HepG2 (cell line): Measurements from ENCODE around the gene RPL37A. TPM values are rescaled to one million over a fixed set of nuclear protein-coding genes. Genes with fewer than 3 reads are reported as not detected.

ENCODE experiments used
- ATAC-seq: fragments of 200-7000 bp; cut with Tn5 transposase; 3 replicates; pipeline ENCODE4 v1.9.1; 2020; ENCODE audit warnings: mild to moderate bottlenecking, moderate library complexity
- BruUV-seq: library from RNA; stranded (reverse); fragments of 400-500 nt; replicated peaks from 2 replicates; lab custom pipeline; 2021; lab: Mats Ljungman, UMichigan
- CTCF ChIA-PET: fragments of 300-600 bp; formaldehyde crosslinking; extraction: SDS; loops from one replicate; lab custom pipeline; 2021; ENCODE audit warnings: low total read pairs, inconsistent platforms, low intra/inter-chr PET ratio; lab: Yijun Ruan, JAX
- POLR2A ChIA-PET: fragments of 350-600 bp; sonication (Branson Sonifier 250); formaldehyde crosslinking; loops from one replicate; lab custom pipeline; 2020; ENCODE audit warnings: antibody characterized with exemption, inconsistent platforms; lab: Yijun Ruan, JAX
- DNase-seq: peaks from one replicate; pipeline ENCODE4 v3.0.0-alpha.2; 2015; ENCODE audit warnings: low spot score
- FAIRE-seq: peaks from 3 replicates; lab custom pipeline; 2011; peaks lifted over from hg19 to GRCh38; lab: Jason Lieb, UNC
- H2AFZ ChIP-seq: one replicate; pipeline ENCODE4 v1.6.1; 2011; ENCODE audit warnings: low read length, inconsistent platforms
- H3K27ac ChIP-seq: fragments of 300-600 bp; 3 replicates; pipeline ENCODE4 v1.8.0; 2011; ENCODE audit warnings: mixed run types, mild to moderate bottlenecking, mixed read lengths, low read length, inconsistent platforms; ENCODE audit not compliant: insufficient read depth; ENCODE audit errors: extremely low read length
- H3K27me3 ChIP-seq, 2 experiments: fragments of 200-600 bp in 1 of 2; 2 replicates in 1 of 2; 3 replicates in 1 of 2; pipeline versions ENCODE4 v1.6.0 to v1.8.0; 2011; ENCODE audit warnings: low read length in 2 of 2, mild to moderate bottlenecking in 2 of 2, moderate library complexity in 2 of 2, inconsistent platforms in 1 of 2; ENCODE audit not compliant: insufficient read depth in 2 of 2, control insufficient read depth in 1 of 2
- H3K36me3 ChIP-seq, 2 experiments: fragments of 200-600 bp in 1 of 2; replicated peaks in 1 of 2; 2 replicates in 1 of 2; 3 replicates in 1 of 2; pipeline versions ENCODE4 v1.5.1 to v1.8.0; 2011; ENCODE audit warnings: low read length in 2 of 2, inconsistent platforms in 1 of 2; ENCODE audit not compliant: insufficient read depth in 2 of 2, control insufficient read depth in 1 of 2
- H3K4me1 ChIP-seq: 2 replicates; pipeline ENCODE4 v1.5.1; 2012; ENCODE audit warnings: low read length, inconsistent platforms; ENCODE audit not compliant: insufficient read depth
- H3K4me2 ChIP-seq: 2 replicates; pipeline ENCODE4 v1.6.0; 2011; ENCODE audit warnings: low read depth, low read length, inconsistent platforms
- H3K4me3 ChIP-seq, 3 experiments: fragments of 200-600 bp in 1 of 3; sonication (generic), shearing (Covaris generic) in 1 of 3; replicated peaks in 1 of 3; 2 replicates each; pipeline ENCODE4 v1.5.1; 2011 to 2016; ENCODE audit warnings: low read length in 3 of 3, inconsistent platforms in 2 of 3, low read depth in 2 of 3, mild to moderate bottlenecking in 2 of 3, control low read depth in 1 of 3, mixed read lengths in 1 of 3; ENCODE audit not compliant: insufficient read depth in 1 of 3
- H3K79me2 ChIP-seq: one replicate; pipeline ENCODE4 v1.6.1; 2011; ENCODE audit warnings: low read length, inconsistent platforms; ENCODE audit not compliant: insufficient read depth
- H3K9ac ChIP-seq: 2 replicates; pipeline ENCODE4 v1.6.0; 2011; ENCODE audit warnings: mild to moderate bottlenecking, low read depth, low read length, inconsistent platforms; ENCODE audit not compliant: insufficient read depth
- H3K9me3 ChIP-seq: 2 replicates; pipeline ENCODE4 v1.5.1; 2012; ENCODE audit warnings: mild to moderate bottlenecking, low read length
- H4K20me1 ChIP-seq: 2 replicates; pipeline ENCODE4 v1.6.0; 2011; ENCODE audit warnings: inconsistent platforms, mild to moderate bottlenecking, low read length, moderate library complexity; ENCODE audit not compliant: insufficient read depth
- AGO2 ChIP-seq: fragments of 200-400 bp; formaldehyde crosslinking; optimal IDR thresholded peaks from 2 replicates; pipeline ENCODE3; 2017; ENCODE audit warnings: mild to moderate bottlenecking, low read depth, low read length, moderate library complexity
- ELF1 ChIP-seq: sonication (generic); formaldehyde crosslinking; IDR thresholded peaks from 2 replicates; pipeline ENCODE4 v1.4.0; 2020; ENCODE audit warnings: missing genetic modification reagents
- ELF4 ChIP-seq: sonication (generic); formaldehyde crosslinking; IDR thresholded peaks from 2 replicates; pipeline ENCODE4 v1.5.0; 2020; ENCODE audit warnings: missing genetic modification reagents, mild to moderate bottlenecking, moderate library complexity, borderline replicate concordance
- HCFC1 ChIP-seq: fragments of 150-350 bp; IDR thresholded peaks from 2 replicates; pipeline ENCODE4 v1.6.1; 2014; ENCODE audit warnings: low read depth, low read length
- HDAC1 ChIP-seq: sonication (generic); formaldehyde crosslinking; IDR thresholded peaks from 2 replicates; pipeline ENCODE4 v1.5.1; 2020; ENCODE audit warnings: mild to moderate bottlenecking, missing genetic modification reagents
- KAT2B ChIP-seq: fragments of 150-350 bp; IDR thresholded peaks from 2 replicates; pipeline ENCODE4 v1.6.1; 2014; ENCODE audit warnings: low read depth, low read length, borderline replicate concordance
- KLF11 ChIP-seq: IDR thresholded peaks from 2 replicates; pipeline ENCODE4 v1.6.1; 2016; ENCODE audit warnings: missing compliant biosample characterization
- MIXL1 ChIP-seq: IDR thresholded peaks from 2 replicates; pipeline ENCODE4 v1.6.1; 2016
- MXD4 ChIP-seq: IDR thresholded peaks from 2 replicates; pipeline ENCODE4 v1.6.1; 2016; ENCODE audit warnings: mild to moderate bottlenecking, missing biosample characterization, missing genetic modification reagents
- PHF8 ChIP-seq: sonication (generic); formaldehyde crosslinking; IDR thresholded peaks from 2 replicates; pipeline ENCODE4 v1.5.0; 2020; ENCODE audit warnings: missing genetic modification reagents
- SOX6 ChIP-seq, 2 experiments: fragments of 450-650 bp in 1 of 2; sonication (generic) in 1 of 2; formaldehyde crosslinking in 1 of 2; IDR thresholded peaks; 2 replicates each; pipeline versions ENCODE4 v1.4.0 to v1.6.1; 2017 to 2020; ENCODE audit warnings: antibody characterized with exemption in 1 of 2, mild to moderate bottlenecking in 1 of 2, missing genetic modification reagents in 1 of 2
- TAF1 ChIP-seq: sonication (generic); formaldehyde crosslinking; IDR thresholded peaks from 2 replicates; pipeline ENCODE4 v1.4.0; 2020; ENCODE audit warnings: missing genetic modification reagents
- TBX2 ChIP-seq: sonication (generic); formaldehyde crosslinking; IDR thresholded peaks from 2 replicates; pipeline ENCODE4 v1.5.0; 2020; ENCODE audit warnings: missing genetic modification reagents, mild to moderate bottlenecking, borderline replicate concordance
- ZBTB49 ChIP-seq: sonication (generic); formaldehyde crosslinking; IDR thresholded peaks from 2 replicates; pipeline ENCODE4 v1.4.0; 2020; ENCODE audit warnings: missing genetic modification reagents, borderline replicate concordance
- ZNF543 ChIP-seq: sonication (generic); formaldehyde crosslinking; IDR thresholded peaks from 2 replicates; pipeline ENCODE4 v1.4.0; 2020; ENCODE audit warnings: mild to moderate bottlenecking, missing genetic modification reagents
- ZNF614 ChIP-seq: IDR thresholded peaks from 2 replicates; pipeline ENCODE4 v1.6.1; 2018; ENCODE audit warnings: missing biosample characterization, missing genetic modification reagents, inconsistent platforms, borderline replicate concordance
- ZNF670 ChIP-seq: sonication (generic); formaldehyde crosslinking; IDR thresholded peaks from 2 replicates; pipeline ENCODE4 v1.8.0; 2022; ENCODE audit warnings: mild to moderate bottlenecking, missing genetic modification reagents, borderline replicate concordance
- ZNF788 ChIP-seq: sonication (generic); formaldehyde crosslinking; IDR thresholded peaks from 2 replicates; pipeline ENCODE4 v1.5.0; 2020; ENCODE audit warnings: mild to moderate bottlenecking, missing genetic modification reagents, borderline replicate concordance
- ZNF839 ChIP-seq: sonication (generic); formaldehyde crosslinking; IDR thresholded peaks from 2 replicates; pipeline ENCODE4 v1.4.0; 2020; ENCODE audit warnings: missing genetic modification reagents, mild to moderate bottlenecking, borderline replicate concordance
- ZUFSP ChIP-seq: sonication (generic); formaldehyde crosslinking; IDR thresholded peaks from 2 replicates; pipeline ENCODE4 v1.9.0; 2021; ENCODE audit warnings: missing genetic modification reagents, mild to moderate bottlenecking, borderline replicate concordance
- WGBS: methylation state at CpG from one replicate; pipeline ENCODE4 v1.1.6; 2017; ENCODE audit warnings: low lambda C conversion rate; 5-methylcytosine and 5-hydroxymethylcytosine counted together
- in situ Hi-C: cut with HindIII; loops from 2 replicates; pipeline ENCODE4 v1.10.0; 2017; ENCODE audit warnings: low pct_unique_long_range_greater_than_20kb; ENCODE audit not compliant: extremely low pct_ligation_motif_present
- intact Hi-C: fragments of 100-400 bp; cut with micrococcal nuclease; formaldehyde crosslinking; loops from one replicate; pipeline ENCODE4 v1.10.0; 2022; ENCODE audit not compliant: unreplicated experiment
- polyA plus RNA-seq, 8 experiments: library from polyadenylated mRNA; depleted of rRNA in 3 of 8; stranded (reverse) in 7 of 8; unstranded in 1 of 8; fragments of >200 nt; fragmentation: Illumina TruSeq in 4 of 8; extraction: Trizol in 4 of 8; gene quantifications; 2 replicates each; pipeline versions ENCODE4 v1.2.1 to v1.2.3, GENCODE V29; 2011 to 2016; ENCODE audit warnings: low read depth in 4 of 8, missing spikeins in 1 of 8, mixed read lengths in 1 of 8; ENCODE audit not compliant: insufficient read depth in 1 of 8
- total RNA-seq, 5 experiments: library from RNA; depleted of rRNA; stranded (reverse); fragments of >200 nt; fragmentation: Illumina TruSeq; extraction: Trizol; gene quantifications; 2 replicates each; pipeline ENCODE4 v1.2.3, GENCODE V29; 2016; ENCODE audit warnings: low read depth in 1 of 5

Gene RPL37A
- total and polyA plus RNA-seq, 2 of the 13 experiments (the other 11 are each of a cell fraction or from before 2014, with no cell fraction given): 6,902 to 7,910 TPM

- TF ChIP-seq ZNF788 (CRISPR knock-in tag) (no peak), MXD4 (no peak), KAT2B (no peak), ZNF614 (CRISPR knock-in tag) (no peak), TAF1 (no peak), ZNF839 (CRISPR knock-in tag) (no peak), ZBTB49 (CRISPR knock-in tag) (no peak), ZNF543 (CRISPR knock-in tag) (no peak), MIXL1 (no peak), HCFC1 (no peak), ZUFSP (no peak), AGO2 (no peak), KLF11 (CRISPR knock-in tag) (no peak), SOX6 (IDR thresholded peaks at IDR 0.05) (no peak), SOX6 (CRISPR knock-in tag; IDR thresholded peaks at IDR 0.05) (no peak), TBX2 (CRISPR knock-in tag) (no peak), PHF8 (CRISPR knock-in tag) (no peak), ELF4 (CRISPR knock-in tag) (no peak), ZNF670 (no peak), ELF1 (CRISPR knock-in tag) (no peak), HDAC1 (CRISPR knock-in tag) (no peak)
- 54% methylated on average over 3 of the region's 3 CpGs for WGBS
- no peaks in the 10 kb centered on the region for H4K20me1 ChIP-seq
- no peaks in the 10 kb centered on the region for H3K9me3 ChIP-seq
- no peaks in the 10 kb centered on the region for H3K27me3 ChIP-seq
- FAIRE-seq: no peak
- ATAC-seq: peak; percentile 41
- no peak for DNase-seq
- ChIA-PET POLR2A (interaction anchor here (2.6 kb wide), 1 partner anchor 13 kb away, joined by 21 read pairs; the partner anchor contains the start of gene RPL37A), CTCF (no interaction called here)
- no peaks in the 10 kb centered on the region for H3K4me1 ChIP-seq
- no peak overlapping the region for H2AFZ ChIP-seq
- no peak overlapping the region for H3K27ac ChIP-seq
- H3K9ac ChIP-seq: no peak overlapping the region
- intact Hi-C loops: no loop called here
- in situ Hi-C loops: no loop called here
- no TSS peak for BruUV-seq
- peaks cover 0 to 8% of the 10 kb centered on the region in 2 experiments; a peak in 1 of 5 replicates for H3K36me3 ChIP-seq
- H3K4me3 ChIP-seq: no peak overlapping the region
- no peaks in the 10 kb centered on the region for H3K79me2 ChIP-seq
- no peak overlapping the region for H3K4me2 ChIP-seq
Observed at GRCh38 chr2:216485237-216485636, 13.4 kb upstream of the RPL37A start.
